GM23338 (cell line): ENCODE data around the gene TMEM87B. TPM values are rescaled to one million over a fixed set of nuclear protein-coding genes. Genes with fewer than 3 reads are reported as not detected.

Source experiments
- ATAC-seq: fragments of 200-7000 bp; cut with Tn5 transposase; 3 replicates; pipeline ENCODE4 v1.9.1; 2020
- DNase-seq: peaks from one replicate; pipeline ENCODE4 v3.0.0-alpha.2; 2015; ENCODE audit warnings: low spot score
- H2AFZ ChIP-seq: fragments of 200-600 bp; sonication (generic); 2 replicates; pipeline ENCODE4 v1.8.0; 2016; ENCODE audit warnings: antibody characterized with exemption, mild to moderate bottlenecking, moderate library complexity
- H3F3A ChIP-seq: fragments of 200-600 bp; sonication (generic); replicated peaks from 2 replicates; pipeline ENCODE4 v1.8.0; 2017; ENCODE audit warnings: antibody characterized with exemption, mixed run types, low read depth
- H3K27ac ChIP-seq: fragments of 200-600 bp; sonication (generic); 2 replicates; pipeline ENCODE4 v1.6.1; 2016; ENCODE audit warnings: low read depth
- H3K27me3 ChIP-seq: fragments of 200-600 bp; sonication (generic); 2 replicates; pipeline ENCODE4 v1.8.0; 2016; ENCODE audit warnings: mild to moderate bottlenecking, mixed run types, moderate library complexity; ENCODE audit not compliant: insufficient read depth
- H3K36me3 ChIP-seq: fragments of 200-600 bp; sonication (generic); 2 replicates; pipeline ENCODE4 v1.8.0; 2016; ENCODE audit warnings: mild to moderate bottlenecking; ENCODE audit not compliant: insufficient read depth
- H3K4me1 ChIP-seq: fragments of 200-600 bp; sonication (generic); 2 replicates; pipeline ENCODE4 v1.8.0; 2016; ENCODE audit warnings: mild to moderate bottlenecking, moderate library complexity; ENCODE audit not compliant: insufficient read depth
- H3K4me2 ChIP-seq: fragments of 200-600 bp; sonication (generic); 2 replicates; pipeline ENCODE4 v1.7.1; 2017; ENCODE audit warnings: mixed run types
- H3K4me3 ChIP-seq: fragments of 200-600 bp; sonication (generic); 2 replicates; pipeline ENCODE4 v1.6.1; 2016; ENCODE audit warnings: mixed run types
- H3K79me2 ChIP-seq: fragments of 200-600 bp; sonication (generic); replicated peaks from 2 replicates; pipeline ENCODE4 v1.8.0; 2017; ENCODE audit warnings: mild to moderate bottlenecking; ENCODE audit not compliant: insufficient read depth
- H3K9me2 ChIP-seq: fragments of 200-600 bp; sonication (generic); 2 replicates; pipeline ENCODE4 v1.8.0; 2017; ENCODE audit not compliant: insufficient read depth
- H4K20me1 ChIP-seq: fragments of 200-600 bp; sonication (generic); replicated peaks from 2 replicates; pipeline ENCODE4 v1.8.0; 2017; ENCODE audit warnings: mild to moderate bottlenecking; ENCODE audit not compliant: insufficient read depth
- H3K27ac Mint-ChIP-seq: 2 replicates; pipeline ENCODE4 v1.8.0; 2020; ENCODE audit warnings: inconsistent platforms, mild to moderate bottlenecking, moderate library complexity, mixed read lengths
- H3K27me3 Mint-ChIP-seq: 3 replicates; pipeline ENCODE4 v1.8.0; 2022; ENCODE audit warnings: low read depth, mild to moderate bottlenecking, moderate library complexity, mixed read lengths, inconsistent platforms; ENCODE audit not compliant: insufficient read depth, poor library complexity
- H3K36me3 Mint-ChIP-seq: 3 replicates; pipeline ENCODE4 v1.8.0; 2021; ENCODE audit warnings: low read depth, mild to moderate bottlenecking, inconsistent platforms, moderate library complexity, mixed read lengths
- H3K4me1 Mint-ChIP-seq: 3 replicates; pipeline ENCODE4 v1.8.0; 2020; ENCODE audit warnings: mild to moderate bottlenecking, inconsistent platforms, mixed read lengths
- H3K4me3 Mint-ChIP-seq: 3 replicates; pipeline ENCODE4 v1.8.0; 2021; ENCODE audit warnings: moderate library complexity, mild to moderate bottlenecking, inconsistent platforms, mixed read lengths
- H3K9me3 Mint-ChIP-seq: 3 replicates; pipeline ENCODE4 v1.8.0; 2020; ENCODE audit warnings: moderate library complexity, mild to moderate bottlenecking, inconsistent platforms, mixed read lengths
- CREB1 ChIP-seq: fragments of 250-450 bp; sonication (Bioruptor Pico); IDR thresholded peaks from 2 replicates; pipeline ENCODE4 v1.5.0; 2020; ENCODE audit warnings: low read depth, mild to moderate bottlenecking, moderate library complexity
- EZH2 ChIP-seq: fragments of 200-600 bp; sonication (generic); IDR thresholded peaks from one replicate; pipeline ENCODE4 v1.8.0; 2017; ENCODE audit warnings: antibody characterized with exemption, mild to moderate bottlenecking, low read depth; ENCODE audit not compliant: unreplicated experiment
- EZH2phosphoT487 ChIP-seq: fragments of 200-600 bp; sonication (generic); IDR thresholded peaks from one replicate; pipeline ENCODE4 v1.8.1; 2018; ENCODE audit warnings: antibody characterized with exemption; ENCODE audit not compliant: unreplicated experiment
- JUNB ChIP-seq: IDR thresholded peaks from one replicate; pipeline ENCODE4 v1.6.1; 2016; ENCODE audit warnings: antibody characterized with exemption; ENCODE audit not compliant: unreplicated experiment
- NANOG ChIP-seq: IDR thresholded peaks from 2 replicates; pipeline ENCODE4 v1.6.1; 2016; ENCODE audit warnings: antibody characterized with exemption, borderline replicate concordance
- STAT1 ChIP-seq: IDR thresholded peaks from one replicate; pipeline ENCODE4 v1.6.1; 2016; ENCODE audit warnings: antibody characterized with exemption; ENCODE audit not compliant: unreplicated experiment
- polyA plus RNA-seq: library from polyadenylated mRNA; unstranded; fragments of >200 nt; fragmentation: Nextera tagmentation; extraction: Ambion mirVana; gene quantifications from 2 replicates; pipeline ENCODE4 v1.2.1, GENCODE V29; 2016
- total RNA-seq: library from RNA; depleted of rRNA; stranded (reverse); fragments of >200 nt; shearing (Covaris generic); gene quantifications from 2 replicates; pipeline ENCODE4 v1.2.3, GENCODE V29; 2014
- TF ChIP-seq, protein P1 (sequence below): fragments of 250-450 bp; sonication (Bioruptor Pico); IDR thresholded peaks from 2 replicates; pipeline ENCODE4 v1.5.0; 2020; ENCODE audit warnings: mild to moderate bottlenecking, moderate library complexity
- TF ChIP-seq, protein P2 (sequence below), 2 experiments: fragments of 200-600 bp in 1 of 2; sonication (generic) in 1 of 2; conservative IDR thresholded peaks; 2 replicates each; pipeline versions ENCODE4 v1.5.1 to v1.6.1; 2016 to 2017; ENCODE audit warnings: antibody characterized with exemption in 2 of 2, low read depth in 2 of 2, mild to moderate bottlenecking in 2 of 2, moderate library complexity in 1 of 2

TMEM87B gene
- total and polyA plus RNA-seq, 2 experiments from 2014 or later, result 7.0 to 15.4 TPM

DNA sequence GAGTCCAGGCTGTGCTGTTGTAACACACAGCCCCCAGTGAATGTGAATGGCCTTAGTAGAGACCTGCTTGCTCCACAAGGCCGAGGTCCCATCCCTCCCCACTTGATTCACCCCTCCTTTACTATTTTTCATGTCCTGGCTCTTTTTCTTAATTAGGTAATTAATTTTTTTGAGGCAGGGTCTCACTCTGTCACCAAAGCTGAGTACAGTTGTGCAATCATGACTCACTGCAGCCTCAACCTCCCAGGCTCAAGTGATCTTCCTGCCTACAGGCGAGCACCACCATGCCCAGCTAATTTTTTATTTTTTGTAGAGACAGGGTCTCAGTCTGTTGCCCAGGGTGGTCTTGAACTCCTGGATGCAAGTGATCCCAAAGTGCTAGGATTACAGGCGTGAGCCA is 102.4 kb downstream of the TMEM87B start (continued):
- no peak for TF ChIP-seq EZH2
- no peak for TF ChIP-seq JUNB
- TF ChIP-seq, protein P1, sequence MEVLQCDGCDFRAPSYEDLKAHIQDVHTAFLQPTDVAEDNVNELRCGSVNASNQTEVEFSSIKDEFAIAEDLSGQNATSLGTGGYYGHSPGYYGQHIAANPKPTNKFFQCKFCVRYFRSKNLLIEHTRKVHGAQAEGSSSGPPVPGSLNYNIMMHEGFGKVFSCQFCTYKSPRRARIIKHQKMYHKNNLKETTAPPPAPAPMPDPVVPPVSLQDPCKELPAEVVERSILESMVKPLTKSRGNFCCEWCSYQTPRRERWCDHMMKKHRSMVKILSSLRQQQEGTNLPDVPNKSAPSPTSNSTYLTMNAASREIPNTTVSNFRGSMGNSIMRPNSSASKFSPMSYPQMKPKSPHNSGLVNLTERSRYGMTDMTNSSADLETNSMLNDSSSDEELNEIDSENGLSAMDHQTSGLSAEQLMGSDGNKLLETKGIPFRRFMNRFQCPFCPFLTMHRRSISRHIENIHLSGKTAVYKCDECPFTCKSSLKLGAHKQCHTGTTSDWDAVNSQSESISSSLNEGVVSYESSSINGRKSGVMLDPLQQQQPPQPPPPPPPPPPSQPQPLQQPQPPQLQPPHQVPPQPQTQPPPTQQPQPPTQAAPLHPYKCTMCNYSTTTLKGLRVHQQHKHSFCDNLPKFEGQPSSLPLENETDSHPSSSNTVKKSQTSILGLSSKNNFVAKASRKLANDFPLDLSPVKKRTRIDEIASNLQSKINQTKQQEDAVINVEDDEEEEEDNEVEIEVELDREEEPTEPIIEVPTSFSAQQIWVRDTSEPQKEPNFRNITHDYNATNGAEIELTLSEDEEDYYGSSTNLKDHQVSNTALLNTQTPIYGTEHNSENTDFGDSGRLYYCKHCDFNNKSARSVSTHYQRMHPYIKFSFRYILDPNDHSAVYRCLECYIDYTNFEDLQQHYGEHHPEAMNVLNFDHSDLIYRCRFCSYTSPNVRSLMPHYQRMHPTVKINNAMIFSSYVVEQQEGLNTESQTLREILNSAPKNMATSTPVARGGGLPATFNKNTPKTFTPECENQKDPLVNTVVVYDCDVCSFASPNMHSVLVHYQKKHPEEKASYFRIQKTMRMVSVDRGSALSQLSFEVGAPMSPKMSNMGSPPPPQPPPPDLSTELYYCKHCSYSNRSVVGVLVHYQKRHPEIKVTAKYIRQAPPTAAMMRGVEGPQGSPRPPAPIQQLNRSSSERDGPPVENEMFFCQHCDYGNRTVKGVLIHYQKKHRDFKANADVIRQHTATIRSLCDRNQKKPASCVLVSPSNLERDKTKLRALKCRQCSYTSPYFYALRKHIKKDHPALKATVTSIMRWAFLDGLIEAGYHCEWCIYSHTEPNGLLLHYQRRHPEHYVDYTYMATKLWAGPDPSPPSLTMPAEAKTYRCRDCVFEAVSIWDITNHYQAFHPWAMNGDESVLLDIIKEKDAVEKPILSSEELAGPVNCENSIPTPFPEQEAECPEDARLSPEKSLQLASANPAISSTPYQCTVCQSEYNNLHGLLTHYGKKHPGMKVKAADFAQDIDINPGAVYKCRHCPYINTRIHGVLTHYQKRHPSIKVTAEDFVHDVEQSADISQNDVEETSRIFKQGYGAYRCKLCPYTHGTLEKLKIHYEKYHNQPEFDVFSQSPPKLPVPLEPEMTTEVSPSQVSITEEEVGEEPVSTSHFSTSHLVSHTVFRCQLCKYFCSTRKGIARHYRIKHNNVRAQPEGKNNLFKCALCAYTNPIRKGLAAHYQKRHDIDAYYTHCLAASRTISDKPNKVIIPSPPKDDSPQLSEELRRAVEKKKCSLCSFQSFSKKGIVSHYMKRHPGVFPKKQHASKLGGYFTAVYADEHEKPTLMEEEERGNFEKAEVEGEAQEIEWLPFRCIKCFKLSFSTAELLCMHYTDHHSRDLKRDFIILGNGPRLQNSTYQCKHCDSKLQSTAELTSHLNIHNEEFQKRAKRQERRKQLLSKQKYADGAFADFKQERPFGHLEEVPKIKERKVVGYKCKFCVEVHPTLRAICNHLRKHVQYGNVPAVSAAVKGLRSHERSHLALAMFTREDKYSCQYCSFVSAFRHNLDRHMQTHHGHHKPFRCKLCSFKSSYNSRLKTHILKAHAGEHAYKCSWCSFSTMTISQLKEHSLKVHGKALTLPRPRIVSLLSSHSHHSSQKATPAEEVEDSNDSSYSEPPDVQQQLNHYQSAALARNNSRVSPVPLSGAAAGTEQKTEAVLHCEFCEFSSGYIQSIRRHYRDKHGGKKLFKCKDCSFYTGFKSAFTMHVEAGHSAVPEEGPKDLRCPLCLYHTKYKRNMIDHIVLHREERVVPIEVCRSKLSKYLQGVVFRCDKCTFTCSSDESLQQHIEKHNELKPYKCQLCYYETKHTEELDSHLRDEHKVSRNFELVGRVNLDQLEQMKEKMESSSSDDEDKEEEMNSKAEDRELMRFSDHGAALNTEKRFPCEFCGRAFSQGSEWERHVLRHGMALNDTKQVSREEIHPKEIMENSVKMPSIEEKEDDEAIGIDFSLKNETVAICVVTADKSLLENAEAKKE (CRISPR knock-in tag), result no peak

DNA sequence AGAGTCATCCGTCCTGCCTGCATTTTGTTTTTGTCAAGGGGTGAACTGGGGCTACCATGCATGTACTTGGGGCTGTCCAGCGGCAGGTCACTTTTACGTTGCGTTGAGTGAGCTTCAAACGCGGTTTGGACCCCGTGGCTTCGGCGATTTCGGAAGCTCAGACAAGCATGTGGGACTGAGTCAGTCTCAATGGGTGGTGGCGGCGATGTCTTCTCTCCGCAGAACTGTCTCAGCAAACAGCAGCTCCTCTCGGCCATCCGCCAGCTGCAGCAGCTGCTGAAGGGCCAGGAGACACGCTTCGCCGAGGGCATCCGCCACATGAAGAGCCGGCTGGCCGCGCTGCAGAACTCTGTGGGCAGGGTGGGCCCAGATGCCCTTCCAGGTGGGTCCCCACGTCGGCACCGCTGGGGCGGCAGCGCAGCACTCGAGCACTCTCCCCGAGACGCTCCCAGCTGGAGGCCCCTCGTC is 104.4 kb downstream of the TMEM87B start:
- H3K27me3 Mint-ChIP-seq, result peaks cover 9% of the 10 kb centered on the region
- H3K4me1 ChIP-seq, result no peaks in the 10 kb centered on the region
- no peaks in the 10 kb centered on the region for H3K36me3 Mint-ChIP-seq
- no peaks in the 10 kb centered on the region for H3K79me2 ChIP-seq
- H3F3A ChIP-seq, result no peaks in the 10 kb centered on the region
- no peaks in the 10 kb centered on the region for H4K20me1 ChIP-seq
- no peaks in the 10 kb centered on the region for H3K9me3 Mint-ChIP-seq
- no peak overlapping the region for H3K4me3 Mint-ChIP-seq
- peaks cover 11% of the 10 kb centered on the region for H3K4me1 Mint-ChIP-seq
- H3K4me2 ChIP-seq, result no peak overlapping the region
- no peak overlapping the region for H3K27ac Mint-ChIP-seq
- no peaks in the 10 kb centered on the region for H3K36me3 ChIP-seq
- no peaks in the 10 kb centered on the region for H3K27me3 ChIP-seq
- H2AFZ ChIP-seq, result no peak overlapping the region
- no peak overlapping the region for H3K4me3 ChIP-seq
- no peak for ATAC-seq
- H3K9me2 ChIP-seq, result no peaks in the 10 kb centered on the region
- H3K27ac ChIP-seq, result no peak overlapping the region
- no peak for DNase-seq
- TF ChIP-seq EZH2phosphoT487 (no peak), NANOG (no peak), STAT1 (no peak), CREB1 (no peak), JUNB (no peak)
- TF ChIP-seq, protein P1 (CRISPR knock-in tag), result no peak
- TF ChIP-seq, protein P2, sequence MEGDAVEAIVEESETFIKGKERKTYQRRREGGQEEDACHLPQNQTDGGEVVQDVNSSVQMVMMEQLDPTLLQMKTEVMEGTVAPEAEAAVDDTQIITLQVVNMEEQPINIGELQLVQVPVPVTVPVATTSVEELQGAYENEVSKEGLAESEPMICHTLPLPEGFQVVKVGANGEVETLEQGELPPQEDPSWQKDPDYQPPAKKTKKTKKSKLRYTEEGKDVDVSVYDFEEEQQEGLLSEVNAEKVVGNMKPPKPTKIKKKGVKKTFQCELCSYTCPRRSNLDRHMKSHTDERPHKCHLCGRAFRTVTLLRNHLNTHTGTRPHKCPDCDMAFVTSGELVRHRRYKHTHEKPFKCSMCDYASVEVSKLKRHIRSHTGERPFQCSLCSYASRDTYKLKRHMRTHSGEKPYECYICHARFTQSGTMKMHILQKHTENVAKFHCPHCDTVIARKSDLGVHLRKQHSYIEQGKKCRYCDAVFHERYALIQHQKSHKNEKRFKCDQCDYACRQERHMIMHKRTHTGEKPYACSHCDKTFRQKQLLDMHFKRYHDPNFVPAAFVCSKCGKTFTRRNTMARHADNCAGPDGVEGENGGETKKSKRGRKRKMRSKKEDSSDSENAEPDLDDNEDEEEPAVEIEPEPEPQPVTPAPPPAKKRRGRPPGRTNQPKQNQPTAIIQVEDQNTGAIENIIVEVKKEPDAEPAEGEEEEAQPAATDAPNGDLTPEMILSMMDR (conservative IDR thresholded peaks at IDR 0.05; ENCODE audit: low read depth in 2 of 2), result no peak
